Transverse colon (tissue), 4 donors: Measurements from ENCODE around the gene UNC13C. TPM values are rescaled to one million over a fixed set of nuclear protein-coding genes. Genes with fewer than 3 reads are reported as not detected.

Source experiments
- DNase-seq: peaks from one replicate; pipeline ENCODE4 v3.0.0-alpha.2; 2019
- H3K27ac ChIP-seq, 4 donors: fragments of 200-600 bp; sonication (generic); 2 replicates each; pipeline ENCODE4 v1.5.1; 2016 to 2018; ENCODE audit warnings: inconsistent platforms in 4 of 4
- H3K27me3 ChIP-seq: fragments of 200-600 bp; sonication (generic); 2 replicates; pipeline ENCODE4 v1.5.1; 2017; ENCODE audit warnings: inconsistent platforms
- H3K36me3 ChIP-seq, 4 donors: fragments of 200-600 bp; sonication (generic); 2 replicates each; pipeline ENCODE4 v1.5.1; 2017 to 2019; ENCODE audit warnings: inconsistent platforms in 4 of 4
- H3K4me1 ChIP-seq, 4 donors: fragments of 200-600 bp; sonication (generic); 2 replicates each; pipeline ENCODE4 v1.5.1; 2017 to 2020; ENCODE audit warnings: inconsistent platforms in 4 of 4
- H3K4me3 ChIP-seq, 4 donors: fragments of 200-600 bp; sonication (generic); 1 replicate in 1 of 4; 2 replicates in 3 of 4; pipeline versions ENCODE4 v1.5.1 to v1.6.1; 2017 to 2019; ENCODE audit warnings: inconsistent platforms in 4 of 4
- H3K9me3 ChIP-seq, 2 donors: fragments of 200-600 bp; sonication (generic); 2 replicates each; pipeline ENCODE4 v1.5.1; 2017 to 2019; ENCODE audit warnings: inconsistent platforms in 2 of 2
- CTCF ChIP-seq, 5 experiments: fragments of 200-600 bp in 3 of 5; fragments of 450-650 bp in 2 of 5; sonication (generic) in 3 of 5; IDR thresholded peaks; 1 replicate in 2 of 5; 2 replicates in 3 of 5; pipeline ENCODE4 v1.5.1; 2016 to 2017; ENCODE audit warnings: antibody characterized with exemption in 5 of 5, inconsistent platforms in 3 of 5, mild to moderate bottlenecking in 2 of 5, moderate library complexity in 1 of 5
- EP300 ChIP-seq: sonication (generic); formaldehyde crosslinking; IDR thresholded peaks from one replicate; pipeline ENCODE4 v1.6.1; 2017; ENCODE audit warnings: antibody characterized with exemption, low read depth
- POLR2A ChIP-seq: fragments of 450-650 bp; IDR thresholded peaks from one replicate; pipeline ENCODE4 v1.6.1; 2016; ENCODE audit warnings: antibody characterized with exemption, mild to moderate bottlenecking, moderate library complexity
- POLR2AphosphoS5 ChIP-seq, 3 donors: sonication (generic); formaldehyde crosslinking; IDR thresholded peaks; one replicate each; pipeline ENCODE4 v1.6.1; 2016; ENCODE audit warnings: antibody characterized with exemption in 3 of 3
- WGBS, 2 donors: methylation state at CpG; one replicate each; pipeline ENCODE4 v1.1.5; 2018; ENCODE audit warnings: low coverage in 1 of 2; 5-methylcytosine and 5-hydroxymethylcytosine counted together
- in situ Hi-C, 4 donors: fragments of 200-750 bp; cut with MboI; loops; one replicate each; pipeline versions ENCODE4 v1.15.0 to v1.15.1; 2017; ENCODE audit warnings: low sequenced_read_pairs in 3 of 4, low pct_ligation_motif_present in 1 of 4, low pct_unique_long_range_greater_than_20kb in 1 of 4
- intact Hi-C: fragments of 100-400 bp; cut with DNase I; formaldehyde crosslinking; loops from one replicate; pipeline ENCODE4 v1.15.1; 2023; ENCODE audit warnings: low total_unique reads
- total RNA-seq, 4 donors: library from RNA; depleted of rRNA; stranded (reverse); fragments of >200 nt; gene quantifications; one replicate each; pipeline ENCODE4 v1.1.0, GENCODE V29; 2016

Gene UNC13C
- total RNA-seq, 4 donors from 2014 or later, result 0.32 to 0.41 (median 0.40) TPM; not detected in 1

GRCh38 chr15:53962646-53963561, 15.3 kb upstream of the UNC13C start:
- WGBS, 2 donors, result 31 to 75% methylated on average over 1 to 4 of the region's 4 CpGs
- intact Hi-C loops, result no loop called here
- H3K36me3 ChIP-seq, result no peaks in the 10 kb centered on the region
- H3K27ac ChIP-seq, result no peak overlapping the region
- DNase-seq, result peak; percentile 25
- in situ Hi-C loops, result no loop called here
- no peaks in the 10 kb centered on the region for H3K27me3 ChIP-seq
- no peak overlapping the region for H3K4me3 ChIP-seq
- TF ChIP-seq CTCF (IDR thresholded peaks at IDR 0.05), result peak; percentile 24 to 56 (median 35)
- no peak for TF ChIP-seq POLR2A
- no peak for TF ChIP-seq POLR2AphosphoS5 (IDR thresholded peaks at IDR 0.05)
- no peak for TF ChIP-seq EP300
- H3K9me3 ChIP-seq, result no peaks in the 10 kb centered on the region
- H3K4me1 ChIP-seq, result no peaks in the 10 kb centered on the region

GRCh38 chr15:53963801-53964200, 14.4 kb upstream of the UNC13C start:
- Histone ChIP-seq H3K36me3 (no peaks in the 10 kb centered on the region), H3K27ac (no peak overlapping the region), H3K27me3 (no peaks in the 10 kb centered on the region), H3K4me3 (no peak overlapping the region), H3K4me1 (no peaks in the 10 kb centered on the region), H3K9me3 (no peaks in the 10 kb centered on the region)
- DNase-seq, result no peak
- TF ChIP-seq POLR2A, result no peak
- TF ChIP-seq POLR2AphosphoS5 (IDR thresholded peaks at IDR 0.05), result no peak
- TF ChIP-seq EP300, result no peak
- TF ChIP-seq CTCF (IDR thresholded peaks at IDR 0.05), result no peak
- intact Hi-C loops, result no loop called here
- in situ Hi-C loops, result no loop called here

GRCh38 chr15:53974121-53974520, 4.1 kb upstream of the UNC13C start:
- Histone ChIP-seq H3K4me1 (peaks cover 0 to 9% (median 3%) of the 10 kb centered on the region in 4 donors), H3K4me3 (no peak overlapping the region), H3K36me3 (no peaks in the 10 kb centered on the region), H3K27me3 (peaks cover 19% of the 10 kb centered on the region), H3K27ac (no peak overlapping the region), H3K9me3 (no peaks in the 10 kb centered on the region)
- in situ Hi-C loops (no loop called here), intact Hi-C loops (no loop called here)
- no peak for DNase-seq
- TF ChIP-seq CTCF (IDR thresholded peaks at IDR 0.05) (no peak), POLR2AphosphoS5 (IDR thresholded peaks at IDR 0.05) (no peak), EP300 (no peak), POLR2A (no peak)
- WGBS, 2 donors, result 72 to 87% methylated on average over 2 of the region's 2 CpGs

- no peaks in the 10 kb centered on the region for H3K9me3 ChIP-seq
- no peak for DNase-seq
- no peak overlapping the region for H3K4me3 ChIP-seq
- no peaks in the 10 kb centered on the region for H3K36me3 ChIP-seq
- intact Hi-C loops, result no loop called here
- peaks cover 26% of the 10 kb centered on the region for H3K27me3 ChIP-seq
- no peak overlapping the region for H3K27ac ChIP-seq
- peaks cover 0 to 9% (median 3%) of the 10 kb centered on the region in 4 donors for H3K4me1 ChIP-seq
- TF ChIP-seq EP300 (no peak), POLR2A (no peak), CTCF (IDR thresholded peaks at IDR 0.05) (no peak), POLR2AphosphoS5 (IDR thresholded peaks at IDR 0.05) (no peak)
- WGBS, 2 donors, result 71 to 93% methylated on average over 1 to 3 of the region's 3 CpGs
- in situ Hi-C loops, result no loop called here
Observed at GRCh38 chr15:53974813-53975212, 3.4 kb upstream of the UNC13C start.
